PC-9 (cell line): ENCODE data around the gene TFCP2L1.

Experiments
- EZH2 ChIP-seq: fragments of 200-600 bp; sonication (generic); IDR thresholded peaks from 2 replicates; pipeline ENCODE4 v1.8.0; 2017; ENCODE audit warnings: antibody characterized with exemption, low read depth
- TF ChIP-seq, protein P1 (sequence below): fragments of 200-600 bp; sonication (generic); conservative IDR thresholded peaks from 2 replicates; pipeline ENCODE4 v1.6.1; 2017; ENCODE audit warnings: mixed run types, antibody characterized with exemption, mild to moderate bottlenecking, moderate library complexity

DNA sequence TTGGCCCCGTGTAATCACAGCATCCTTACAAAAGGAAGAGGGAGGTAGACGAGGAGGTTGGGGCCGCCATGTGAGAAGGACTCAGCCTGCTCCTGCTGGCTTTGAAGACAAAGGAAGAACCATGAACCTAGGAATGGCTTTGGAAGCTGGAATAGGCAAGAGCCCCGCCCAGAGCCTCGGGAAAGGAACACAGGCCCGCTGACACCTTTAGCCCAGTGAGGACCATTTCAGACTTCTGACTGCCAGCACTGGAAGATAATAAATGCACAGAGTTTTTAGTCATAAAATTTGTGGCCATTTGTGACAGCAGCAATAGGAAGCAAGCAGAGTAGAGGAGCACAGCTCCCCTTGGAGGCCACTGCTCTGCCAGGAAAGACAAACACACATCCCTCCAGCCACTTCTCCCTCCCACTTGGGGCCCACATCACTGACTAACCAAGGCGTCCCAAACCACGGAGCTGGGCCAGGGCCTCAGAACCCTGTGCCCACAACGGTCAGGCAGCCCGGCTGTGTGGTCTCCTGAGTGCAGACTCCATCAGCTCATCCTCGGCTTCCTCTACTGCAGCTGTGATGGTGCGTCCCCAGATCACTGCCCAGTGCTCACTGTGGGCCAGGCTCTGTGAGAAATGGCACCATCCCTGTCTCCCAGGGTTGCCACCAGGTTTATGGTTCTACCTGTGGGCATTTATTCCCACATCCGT, 39.7 kb downstream of the TFCP2L1 start:
- TF ChIP-seq, protein P1, sequence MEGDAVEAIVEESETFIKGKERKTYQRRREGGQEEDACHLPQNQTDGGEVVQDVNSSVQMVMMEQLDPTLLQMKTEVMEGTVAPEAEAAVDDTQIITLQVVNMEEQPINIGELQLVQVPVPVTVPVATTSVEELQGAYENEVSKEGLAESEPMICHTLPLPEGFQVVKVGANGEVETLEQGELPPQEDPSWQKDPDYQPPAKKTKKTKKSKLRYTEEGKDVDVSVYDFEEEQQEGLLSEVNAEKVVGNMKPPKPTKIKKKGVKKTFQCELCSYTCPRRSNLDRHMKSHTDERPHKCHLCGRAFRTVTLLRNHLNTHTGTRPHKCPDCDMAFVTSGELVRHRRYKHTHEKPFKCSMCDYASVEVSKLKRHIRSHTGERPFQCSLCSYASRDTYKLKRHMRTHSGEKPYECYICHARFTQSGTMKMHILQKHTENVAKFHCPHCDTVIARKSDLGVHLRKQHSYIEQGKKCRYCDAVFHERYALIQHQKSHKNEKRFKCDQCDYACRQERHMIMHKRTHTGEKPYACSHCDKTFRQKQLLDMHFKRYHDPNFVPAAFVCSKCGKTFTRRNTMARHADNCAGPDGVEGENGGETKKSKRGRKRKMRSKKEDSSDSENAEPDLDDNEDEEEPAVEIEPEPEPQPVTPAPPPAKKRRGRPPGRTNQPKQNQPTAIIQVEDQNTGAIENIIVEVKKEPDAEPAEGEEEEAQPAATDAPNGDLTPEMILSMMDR = no peak
- TF ChIP-seq EZH2 = no peak
